ENCODE results near the gene GBX2.

GRCh38 chr2:236122236-236122635 lies 46.0 kb downstream of the GBX2 start:
- TF ChIP-seq CTCF (IDR thresholded peaks at IDR 0.05) (no peak), POLR2A (IDR thresholded peaks at IDR 0.05) (no peak)

Data from esophagus squamous epithelium (tissue), 4 donors.